Esophagus squamous epithelium (tissue), 4 donors: ENCODE results near the gene SULT1B1.

Experiments
- POLR2A ChIP-seq, 4 donors: fragments of 450-650 bp; IDR thresholded peaks; one replicate each; pipeline ENCODE4 v1.6.1; 2017; ENCODE audit warnings: antibody characterized with exemption in 4 of 4, mild to moderate bottlenecking in 4 of 4, moderate library complexity in 3 of 4
- TF ChIP-seq, protein P1 (sequence below), 6 experiments: fragments of 450-650 bp in 4 of 6; fragments of 200-600 bp in 2 of 6; sonication (generic) in 2 of 6; IDR thresholded peaks; one replicate each; pipeline ENCODE4 v1.5.1; 2016 to 2019; ENCODE audit warnings: antibody characterized with exemption in 6 of 6, mild to moderate bottlenecking in 4 of 6, moderate library complexity in 4 of 6

DNA sequence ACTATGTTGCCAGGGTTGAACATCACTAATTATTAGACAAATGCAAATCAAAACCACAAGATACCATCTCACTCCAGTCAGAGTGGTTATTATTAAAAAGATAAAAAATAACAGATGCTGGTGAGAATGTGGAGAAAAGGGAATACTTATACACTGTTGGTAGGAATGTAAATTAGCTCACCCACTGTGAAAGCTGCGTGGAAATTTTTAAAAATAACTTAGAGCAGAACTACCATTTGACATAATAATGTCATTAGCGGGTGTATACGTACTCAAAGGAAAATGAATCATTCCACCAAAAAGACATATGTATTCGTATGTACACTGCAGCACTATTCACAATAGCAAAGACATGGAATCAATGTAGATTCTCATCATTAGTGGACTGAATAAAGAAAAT, 58.7 kb downstream of the SULT1B1 start:
- TF ChIP-seq, protein P1, sequence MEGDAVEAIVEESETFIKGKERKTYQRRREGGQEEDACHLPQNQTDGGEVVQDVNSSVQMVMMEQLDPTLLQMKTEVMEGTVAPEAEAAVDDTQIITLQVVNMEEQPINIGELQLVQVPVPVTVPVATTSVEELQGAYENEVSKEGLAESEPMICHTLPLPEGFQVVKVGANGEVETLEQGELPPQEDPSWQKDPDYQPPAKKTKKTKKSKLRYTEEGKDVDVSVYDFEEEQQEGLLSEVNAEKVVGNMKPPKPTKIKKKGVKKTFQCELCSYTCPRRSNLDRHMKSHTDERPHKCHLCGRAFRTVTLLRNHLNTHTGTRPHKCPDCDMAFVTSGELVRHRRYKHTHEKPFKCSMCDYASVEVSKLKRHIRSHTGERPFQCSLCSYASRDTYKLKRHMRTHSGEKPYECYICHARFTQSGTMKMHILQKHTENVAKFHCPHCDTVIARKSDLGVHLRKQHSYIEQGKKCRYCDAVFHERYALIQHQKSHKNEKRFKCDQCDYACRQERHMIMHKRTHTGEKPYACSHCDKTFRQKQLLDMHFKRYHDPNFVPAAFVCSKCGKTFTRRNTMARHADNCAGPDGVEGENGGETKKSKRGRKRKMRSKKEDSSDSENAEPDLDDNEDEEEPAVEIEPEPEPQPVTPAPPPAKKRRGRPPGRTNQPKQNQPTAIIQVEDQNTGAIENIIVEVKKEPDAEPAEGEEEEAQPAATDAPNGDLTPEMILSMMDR (IDR thresholded peaks at IDR 0.05) = no peak
- no peak for TF ChIP-seq POLR2A (IDR thresholded peaks at IDR 0.05)
